SIG-M5 (cell line): Measurements from ENCODE around the gene STMP1.

ENCODE experiments used
- DNase-seq: peaks from one replicate; lab custom pipeline; 2025; lab: John Stamatoyannopoulos, UW

Gene STMP1

DNA sequence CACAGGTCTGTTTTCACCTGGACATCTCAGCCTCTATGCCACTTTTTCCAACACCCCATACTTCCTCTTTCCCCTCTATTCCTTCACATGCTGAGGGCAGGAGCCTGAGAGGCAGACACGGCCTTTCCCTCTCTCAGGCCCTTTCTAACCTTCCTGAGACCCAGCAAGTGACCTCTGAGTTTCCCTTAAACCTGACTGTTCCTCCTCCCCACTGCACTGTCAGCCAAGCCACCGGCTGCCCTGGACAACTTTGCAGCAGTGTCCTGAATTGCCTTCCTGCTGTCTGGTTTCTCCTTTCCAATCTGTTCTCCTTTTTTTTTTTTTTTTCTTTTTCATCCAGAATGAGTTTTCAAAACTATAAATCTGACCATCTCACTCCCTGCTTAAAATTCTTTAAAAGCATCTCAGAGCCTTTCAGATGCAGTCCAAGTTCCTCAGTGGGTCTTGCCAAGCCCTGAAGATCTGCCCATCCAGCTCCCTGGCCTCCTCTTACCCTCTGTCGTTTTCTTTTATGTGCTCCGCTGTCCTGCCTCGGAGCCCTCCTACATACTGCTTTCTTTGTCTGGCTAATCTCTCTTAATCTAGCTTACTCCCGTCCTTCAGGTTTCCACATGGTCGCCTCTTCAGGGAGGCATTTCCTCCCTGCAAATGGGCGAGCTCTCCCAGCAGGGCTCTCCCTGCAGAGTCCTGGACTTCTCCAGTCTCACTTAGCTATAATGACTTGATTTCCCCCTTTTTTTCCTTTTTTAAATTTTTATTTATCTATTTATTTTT lies 35.1 kb downstream of the STMP1 start:
- no peak for DNase-seq

DNA sequence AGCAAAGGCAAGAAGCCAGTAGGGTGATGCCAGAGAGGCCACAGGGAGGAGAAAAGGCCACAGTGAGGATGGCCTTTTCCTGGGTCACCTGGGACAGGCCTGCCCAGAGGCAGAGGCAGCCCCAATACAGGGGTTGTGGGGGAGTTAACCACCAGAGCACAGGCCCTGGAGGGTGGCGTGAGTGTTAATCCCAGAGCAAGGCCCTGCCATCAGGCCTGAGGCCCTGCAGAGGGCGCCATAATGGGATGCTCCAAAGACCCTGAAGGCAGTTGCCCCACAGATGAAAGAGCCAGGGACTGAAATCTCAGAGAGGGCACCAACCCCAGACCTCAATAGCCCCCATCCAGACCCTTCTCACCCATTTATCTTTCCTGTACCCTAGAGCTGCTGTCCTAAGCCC lies 41.8 kb downstream of the STMP1 start:
- DNase-seq: no peak

DNA sequence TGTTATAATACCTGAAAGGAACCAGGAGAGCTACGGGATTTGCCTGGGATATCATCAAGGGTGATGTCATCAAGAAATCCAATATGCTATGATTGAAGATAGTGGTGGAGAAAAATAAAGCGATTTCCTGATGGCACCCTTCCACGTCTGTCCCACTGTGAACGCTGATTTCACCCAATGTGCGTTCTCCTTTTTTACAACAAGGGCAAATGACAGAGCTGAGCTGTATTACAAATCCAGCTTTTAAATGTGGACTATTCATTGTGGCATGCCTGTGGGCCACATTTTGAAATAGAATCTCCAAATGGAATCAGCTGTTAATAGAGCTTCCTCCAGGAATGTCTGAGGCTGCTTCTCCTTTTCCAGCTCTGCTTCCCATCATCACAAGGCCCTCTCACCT lies 42.4 kb downstream of the STMP1 start:
- DNase-seq: no peak

DNA sequence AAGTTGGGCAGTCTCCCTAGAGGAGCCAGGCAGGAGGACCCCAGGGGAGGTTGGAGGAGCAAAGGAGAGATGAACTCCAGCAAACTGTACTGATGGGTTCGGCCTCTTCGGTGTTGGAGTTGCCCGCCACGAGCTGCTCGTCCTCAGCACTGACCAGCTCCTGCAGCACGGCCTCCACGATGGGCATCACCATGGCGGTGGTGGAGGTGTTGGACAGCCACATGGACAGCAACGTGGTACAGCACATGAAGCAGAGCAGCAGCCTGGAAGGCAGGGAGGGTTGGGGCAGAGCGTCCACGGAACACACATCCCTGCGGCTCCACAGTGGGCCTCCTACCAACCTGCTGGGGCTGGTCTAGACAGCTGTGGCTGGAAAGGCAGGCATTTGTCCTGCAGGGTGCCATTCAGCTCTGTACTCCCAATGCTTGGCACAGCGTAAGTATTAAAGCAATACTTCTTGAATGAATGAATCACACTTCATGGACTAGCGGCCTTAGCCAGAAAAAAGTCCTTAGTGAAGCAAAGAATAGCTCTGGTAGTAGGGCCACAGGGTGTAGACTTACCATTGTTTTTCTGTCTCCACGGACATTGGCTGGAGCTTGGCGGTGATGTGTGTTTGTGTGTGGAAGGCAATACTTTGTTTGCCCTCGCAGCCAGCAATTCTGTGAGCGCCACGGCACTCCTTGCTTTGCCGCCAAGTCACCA lies 43.9 kb downstream of the STMP1 start:
- no peak for DNase-seq

DNA sequence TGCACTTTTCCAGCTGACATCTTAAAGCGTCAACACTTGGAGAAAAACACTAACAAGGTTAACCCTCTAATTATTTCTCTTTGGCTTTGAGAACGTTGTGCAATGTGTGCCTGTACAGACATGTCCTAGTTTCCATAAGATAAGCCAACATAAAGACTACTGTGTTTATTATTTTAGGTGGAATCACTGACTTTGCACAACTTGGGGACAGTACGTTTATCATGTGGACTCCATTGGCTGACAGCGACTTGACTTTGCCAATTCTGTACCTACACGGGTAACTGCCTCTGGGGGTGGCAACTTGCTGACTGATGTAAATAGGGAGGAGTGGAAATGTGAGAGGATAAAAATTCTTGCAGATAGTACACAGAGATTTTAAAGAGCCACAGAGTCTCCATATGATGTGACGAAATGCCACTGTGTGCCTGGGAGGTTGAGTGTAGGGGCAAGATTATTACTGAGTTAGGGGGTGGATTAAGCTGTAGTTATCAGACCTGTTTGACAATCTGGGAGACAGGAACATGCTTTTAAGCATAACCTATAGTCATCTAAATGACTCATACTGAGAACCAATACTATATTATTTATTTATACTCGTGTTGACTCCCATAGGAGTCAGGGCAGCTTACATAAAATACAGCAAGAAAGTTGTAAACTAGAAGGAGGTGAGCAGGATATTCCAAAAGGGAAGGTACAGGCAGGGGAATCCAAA lies 44.7 kb downstream of the STMP1 start:
- DNase-seq: no peak

DNA sequence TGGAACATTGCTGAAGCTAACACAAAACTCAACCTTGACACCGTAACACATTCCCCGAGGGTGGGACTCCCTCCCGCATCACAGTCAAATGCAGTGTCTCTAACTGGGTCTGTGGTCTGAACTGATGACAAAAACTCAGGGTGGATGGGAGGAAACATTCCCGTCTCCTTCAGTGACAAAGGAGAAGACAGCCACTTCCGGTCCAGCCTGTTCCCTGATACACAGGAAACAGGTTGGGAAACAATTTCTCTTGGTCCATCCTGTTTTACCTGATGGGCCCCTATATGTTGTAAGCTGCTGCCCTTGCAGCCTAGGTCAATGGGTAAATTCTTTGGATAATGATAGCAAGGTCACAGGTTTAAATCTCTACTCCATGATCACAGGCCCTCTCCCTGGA lies 45.3 kb downstream of the STMP1 start:
- DNase-seq: no peak

DNA sequence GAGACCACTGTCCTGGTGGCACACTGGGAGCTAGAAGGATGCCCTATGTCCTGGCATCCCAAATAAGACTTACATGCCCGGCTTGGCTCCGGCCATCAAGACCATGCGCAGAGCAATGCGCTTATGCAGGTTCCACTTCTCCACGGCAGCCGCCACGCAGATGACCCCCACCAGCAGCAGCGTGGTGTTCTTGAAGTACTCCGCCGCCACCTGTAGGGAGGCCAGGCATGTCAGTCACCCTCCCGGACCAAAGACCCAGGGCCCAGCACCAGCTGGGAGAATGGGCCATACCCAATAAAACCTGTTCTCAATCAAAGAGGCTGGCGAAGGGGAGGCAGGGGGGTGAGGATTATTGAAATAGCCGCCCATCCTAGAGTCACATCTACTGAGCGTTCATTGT lies 45.7 kb downstream of the STMP1 start:
- DNase-seq: no peak

DNA sequence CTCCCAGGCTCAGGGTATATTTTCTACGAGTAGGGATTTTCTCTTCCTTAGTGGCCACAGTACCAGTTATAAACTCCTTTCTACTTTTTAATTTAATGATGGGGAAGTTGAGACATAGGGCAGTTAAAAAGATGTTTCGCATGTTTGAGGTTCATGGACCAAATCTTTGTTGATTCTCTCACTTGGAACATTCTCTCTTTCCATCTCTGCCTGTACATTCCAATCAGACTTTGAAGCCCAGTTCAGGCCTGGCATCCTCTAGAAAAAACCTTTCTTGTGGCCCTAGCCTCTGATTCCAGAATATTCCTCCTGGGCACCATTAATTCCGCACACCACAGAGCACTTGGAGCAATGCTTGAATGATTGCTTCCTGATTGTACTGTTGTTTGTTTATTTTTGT lies 47.2 kb downstream of the STMP1 start:
- no peak for DNase-seq

DNA sequence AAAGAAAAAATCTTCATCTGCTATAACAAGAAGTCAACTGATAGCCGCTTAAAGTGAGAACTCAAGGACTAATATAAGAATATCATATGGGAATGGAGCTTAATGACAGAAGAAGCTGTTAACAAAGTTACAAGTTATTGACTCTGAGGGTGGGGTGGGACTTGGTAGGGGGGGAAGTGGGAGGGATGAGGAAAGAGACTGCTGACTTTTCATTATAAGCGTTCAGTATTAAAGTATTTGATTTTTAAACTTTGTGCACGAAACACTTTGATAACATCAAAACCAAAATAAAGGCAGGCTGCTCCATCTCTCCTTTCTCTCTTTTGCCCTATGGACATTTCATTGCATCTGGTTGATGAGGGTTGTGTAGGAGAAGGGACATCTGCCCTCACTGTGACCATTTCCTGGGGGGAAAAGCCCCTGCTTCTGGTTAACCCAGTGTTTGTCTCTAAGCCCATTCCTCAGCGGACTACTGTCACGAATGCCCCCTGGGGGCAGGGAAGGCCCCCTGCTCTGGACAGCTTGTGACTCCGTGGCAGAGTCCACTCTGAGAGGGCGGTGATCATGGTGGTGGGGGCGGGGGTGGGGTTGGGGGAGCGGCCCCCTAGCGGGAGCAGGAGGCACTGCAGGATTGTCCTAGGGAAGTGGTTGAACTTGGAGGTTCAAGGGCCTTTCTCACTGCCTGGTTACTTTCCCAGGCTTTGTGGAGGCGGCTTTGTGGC lies 48.3 kb downstream of the STMP1 start:
- DNase-seq: no peak

DNA sequence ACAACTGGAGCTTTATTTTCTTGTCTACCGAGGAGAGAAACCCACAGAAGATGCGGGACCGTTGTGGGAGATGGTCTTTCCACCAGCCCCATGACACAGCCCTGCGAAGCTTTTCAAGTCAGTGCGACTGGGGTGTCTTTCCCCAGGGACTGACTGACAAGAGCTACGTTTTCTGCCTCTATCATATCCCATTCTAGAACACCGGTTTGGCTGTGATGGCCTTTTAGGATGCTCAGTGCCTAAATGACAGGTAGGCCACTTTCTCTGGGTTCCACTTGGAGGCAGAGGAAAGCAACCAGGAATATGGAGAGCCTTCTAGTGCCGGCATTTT lies 48.8 kb downstream of the STMP1 start:
- DNase-seq: no peak

DNA sequence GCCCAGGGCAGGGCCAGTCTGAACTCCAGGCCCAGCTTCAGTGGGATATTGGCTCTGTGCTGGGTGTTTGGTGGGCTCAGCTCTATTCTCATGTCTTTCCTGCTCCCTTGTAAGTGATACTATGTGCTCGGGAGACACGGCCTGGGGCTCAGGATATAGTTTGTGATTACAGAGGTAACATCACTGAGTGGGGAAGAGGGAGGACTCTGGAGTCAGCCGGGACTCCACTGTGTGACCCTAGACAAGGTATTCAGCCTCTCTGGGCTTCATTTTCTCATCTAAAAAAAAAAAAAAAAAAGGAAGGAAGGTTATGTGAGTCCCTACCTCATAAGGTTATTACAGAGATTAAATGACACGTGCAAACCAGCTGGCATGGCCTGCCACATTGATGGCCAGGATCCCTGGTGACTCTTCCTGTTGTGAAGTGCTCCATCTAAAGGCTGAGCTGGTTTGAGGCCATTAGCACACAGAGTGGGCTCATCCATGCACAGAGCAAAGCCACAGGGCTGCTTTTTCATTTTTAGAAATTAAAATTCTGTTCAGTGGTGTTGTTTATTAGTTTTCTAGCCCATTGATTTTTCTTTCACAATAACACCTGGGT lies 50.0 kb downstream of the STMP1 start:
- DNase-seq: no peak

DNA sequence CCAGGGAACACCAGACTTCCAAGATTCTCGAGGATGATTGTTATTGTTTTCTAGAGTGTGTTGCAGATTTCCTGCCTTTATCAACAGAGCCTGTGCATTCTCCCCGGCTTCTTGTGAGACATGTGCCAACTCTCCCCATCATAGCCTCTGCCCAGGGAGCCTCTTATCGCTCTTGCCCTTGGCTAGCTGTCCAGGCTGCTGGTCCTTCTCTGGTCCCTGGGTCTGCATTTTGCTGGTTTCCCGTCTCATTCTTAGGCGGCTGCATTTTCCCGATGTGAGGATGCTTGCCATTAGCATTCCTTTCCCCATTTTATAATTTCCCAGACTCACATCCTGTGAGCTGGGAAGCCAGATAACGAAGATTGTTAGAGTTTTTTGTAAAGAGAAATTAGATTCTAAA lies 50.5 kb downstream of the STMP1 start:
- no peak for DNase-seq

DNA sequence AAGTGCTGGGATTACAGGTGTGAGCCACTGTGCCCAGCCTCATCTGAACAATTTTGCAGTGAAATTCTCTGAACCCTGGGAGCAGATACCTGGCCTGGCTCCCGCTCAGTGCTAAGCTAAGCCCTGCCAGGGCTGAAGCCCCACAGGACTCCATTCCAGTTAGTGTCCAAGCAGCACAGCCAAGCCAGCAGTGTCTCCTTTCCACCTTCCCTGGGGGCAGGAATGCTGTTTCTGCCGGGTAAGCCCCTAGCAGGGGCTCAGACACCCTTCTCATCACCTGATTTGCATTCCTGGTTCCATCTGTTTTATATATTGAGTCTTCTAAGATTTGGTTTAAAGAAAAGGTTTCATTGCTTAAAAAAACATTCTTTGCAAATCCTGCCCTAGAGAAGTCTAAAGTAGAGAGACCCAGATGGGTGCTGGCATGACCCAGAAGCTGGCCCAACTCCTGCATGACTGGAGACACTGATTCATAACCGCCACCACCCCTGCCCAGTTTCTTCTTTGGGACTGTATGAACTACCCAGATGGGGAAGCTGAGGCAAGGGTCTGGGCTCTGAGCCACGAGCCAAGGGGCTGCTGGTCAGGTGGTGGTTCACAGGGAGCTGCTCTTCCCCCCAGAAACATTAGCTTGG lies 51.6 kb downstream of the STMP1 start:
- no peak for DNase-seq

DNA sequence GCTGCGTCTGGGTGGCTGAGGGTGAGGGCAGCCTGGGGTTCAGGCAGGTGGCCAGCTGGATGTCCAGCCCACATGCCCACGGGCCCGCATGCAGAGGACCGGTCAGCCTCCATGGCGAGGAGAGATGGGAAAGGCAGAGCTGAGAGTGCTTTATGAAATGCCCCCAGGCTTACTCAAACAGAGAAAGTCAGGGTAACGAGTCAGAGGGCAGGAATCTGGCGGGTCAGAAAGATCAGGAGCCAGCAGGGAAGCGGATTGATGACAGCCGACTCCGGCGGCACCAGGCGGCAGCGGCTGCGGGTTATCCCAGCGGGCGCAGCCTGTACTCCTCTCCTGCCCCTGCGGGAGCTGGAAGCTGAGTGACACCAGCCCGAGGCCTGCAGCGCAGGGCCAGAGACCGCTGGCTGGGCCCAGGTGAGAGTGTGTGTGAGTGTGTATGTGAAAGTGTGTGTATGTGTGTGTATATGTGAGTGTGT lies 52.3 kb downstream of the STMP1 start:
- DNase-seq: no peak

DNA sequence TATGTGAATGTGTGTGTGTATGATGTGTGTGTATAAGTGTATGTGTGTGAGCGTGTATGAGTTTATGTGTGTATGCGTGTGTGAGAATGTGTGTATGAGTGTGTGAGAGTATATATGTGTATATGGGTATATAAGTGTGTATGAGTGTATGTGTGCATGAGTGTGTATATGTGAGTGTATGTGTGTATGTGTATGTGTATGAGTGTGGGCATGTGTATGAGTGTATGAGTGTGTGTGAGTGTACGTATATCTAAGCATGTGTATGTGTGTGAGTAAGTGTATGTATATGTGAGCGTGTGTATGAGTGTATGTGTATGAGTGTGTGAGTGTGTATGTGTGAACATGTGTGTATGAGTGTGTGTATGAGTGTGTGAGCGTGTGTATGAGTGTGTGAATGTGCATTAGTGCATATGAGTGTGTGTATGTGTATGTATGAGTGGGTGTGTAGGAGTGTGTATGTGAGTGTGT lies 52.8 kb downstream of the STMP1 start:
- no peak for DNase-seq

DNA sequence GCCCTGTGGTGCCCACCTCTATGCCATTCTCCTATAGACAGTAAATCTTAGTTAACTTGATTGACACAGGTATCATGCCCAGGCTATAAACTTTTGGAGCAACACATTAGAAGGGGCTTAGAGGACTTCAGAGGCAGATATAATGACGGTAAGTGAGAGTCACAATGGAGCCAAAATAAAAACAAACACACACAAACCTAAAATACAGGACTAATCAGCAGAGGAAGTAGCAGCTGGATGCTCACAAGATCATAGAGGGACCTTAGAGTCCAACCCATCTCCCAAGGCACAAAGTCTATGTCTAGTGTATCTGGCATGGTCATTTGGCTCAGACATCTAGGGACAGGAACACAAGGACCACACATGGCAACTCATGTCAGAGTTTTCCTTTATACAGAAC lies 53.4 kb downstream of the STMP1 start:
- no peak for DNase-seq

DNA sequence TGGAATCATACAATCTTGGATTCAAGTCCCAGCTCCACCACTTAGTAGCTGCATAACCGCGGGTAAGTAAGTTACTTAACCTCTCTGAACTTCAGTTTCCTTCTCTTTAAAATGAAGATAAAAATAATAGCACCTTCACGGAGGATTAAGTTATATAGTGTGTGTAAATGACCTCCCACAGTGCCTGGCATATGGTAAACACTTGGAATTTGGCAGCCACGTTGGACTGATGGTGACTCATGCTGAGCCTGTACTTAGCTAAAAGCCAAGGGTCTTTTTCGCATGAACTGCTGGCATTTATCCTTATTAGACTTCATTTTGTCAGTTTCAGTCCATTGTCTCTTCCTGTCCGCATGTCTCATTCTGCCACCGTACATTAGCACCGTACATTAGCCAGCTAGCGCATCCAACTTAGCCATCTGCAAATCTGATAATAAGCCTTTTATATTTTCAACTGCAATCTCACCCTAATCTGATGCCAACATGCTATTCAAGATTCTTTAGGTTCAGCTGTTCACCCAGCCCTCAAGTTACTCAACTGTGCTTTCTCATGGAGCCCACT lies 54.4 kb downstream of the STMP1 start:
- DNase-seq: no peak

DNA sequence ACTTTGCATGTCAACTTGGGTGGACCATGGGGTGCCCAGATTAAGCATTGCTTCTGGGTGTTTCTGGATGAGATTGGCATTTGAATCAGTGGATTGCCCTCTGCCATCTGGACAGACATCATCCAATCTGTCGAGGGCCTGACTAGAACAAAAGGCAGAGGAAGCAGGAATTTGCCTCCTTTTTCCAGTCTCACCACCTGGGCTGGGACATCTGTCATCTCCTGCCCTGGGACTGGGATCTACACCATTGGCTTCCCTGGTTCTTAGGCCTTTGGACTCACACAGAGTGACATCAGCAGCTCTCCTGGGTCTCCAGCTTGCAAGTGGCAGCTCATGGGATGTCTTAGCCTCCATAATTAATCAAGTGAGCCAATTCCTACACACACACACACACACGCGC lies 55.4 kb downstream of the STMP1 start:
- DNase-seq: no peak

DNA sequence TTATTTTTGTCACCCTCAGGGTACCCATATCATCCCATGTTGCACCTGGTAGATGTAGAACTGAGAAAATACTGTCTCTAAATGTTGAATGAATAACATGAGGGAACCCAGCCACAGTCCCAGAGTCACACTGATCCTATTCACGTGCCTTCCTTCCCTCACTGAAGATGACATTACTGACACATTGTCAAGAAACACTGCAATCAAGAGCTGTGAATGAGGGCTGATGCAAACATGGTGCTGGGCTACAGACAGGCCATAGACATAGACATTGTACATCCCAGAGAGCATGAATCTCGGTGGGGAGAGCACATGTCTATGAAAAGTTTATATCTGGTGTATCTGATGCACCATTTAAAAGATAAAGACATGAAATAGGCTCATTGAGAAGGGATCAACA lies 55.9 kb downstream of the STMP1 start:
- no peak for DNase-seq

DNA sequence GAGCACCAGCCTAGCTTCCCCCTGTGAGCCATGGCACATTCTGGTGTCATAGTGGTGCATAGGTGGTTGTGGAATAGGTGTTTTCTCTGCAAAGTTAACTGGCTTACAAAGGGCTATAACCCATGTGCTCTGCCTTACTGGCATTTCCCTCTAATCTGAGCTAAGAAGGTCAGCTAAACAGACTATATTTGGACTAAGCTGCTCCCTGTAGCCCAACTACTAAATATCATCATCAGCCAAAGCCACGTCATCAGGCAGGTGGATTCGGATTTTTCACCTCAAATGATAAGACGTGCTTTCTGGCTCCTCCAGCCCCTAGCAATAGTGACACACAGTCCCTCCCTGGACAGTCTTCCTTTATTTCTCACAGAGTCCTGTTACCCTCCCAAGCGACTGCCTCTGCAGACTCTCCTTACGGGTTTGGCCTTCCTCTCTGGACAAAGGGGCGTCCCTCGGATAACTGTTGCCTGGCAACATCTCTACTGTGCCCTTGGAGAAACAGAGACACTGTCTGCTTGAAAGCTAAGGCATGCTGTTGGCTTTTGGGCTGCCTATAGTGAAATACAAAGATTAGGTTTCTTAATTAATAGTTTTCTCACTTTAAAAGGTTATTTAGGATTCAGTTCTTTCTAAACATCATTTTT lies 56.6 kb downstream of the STMP1 start:
- DNase-seq: no peak

DNA sequence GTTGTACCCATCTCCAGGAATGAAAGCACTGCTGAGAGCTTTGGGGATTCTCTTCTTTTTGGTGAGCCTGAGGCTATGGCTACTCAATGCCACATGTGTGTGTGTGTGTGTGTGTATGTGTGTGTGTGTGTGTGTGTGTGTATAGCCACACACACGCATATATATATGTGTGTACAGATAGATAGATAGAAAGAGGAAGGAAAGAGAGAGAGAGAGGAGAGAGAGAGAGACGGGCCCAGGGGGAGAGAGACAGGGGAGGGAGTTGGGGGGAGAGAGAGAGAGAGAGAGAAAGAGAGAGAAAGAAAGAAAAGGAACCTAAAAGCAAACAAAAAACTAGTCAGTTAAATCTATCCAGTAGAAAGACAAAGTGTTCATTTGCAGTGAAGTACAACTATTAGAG lies 57.4 kb downstream of the STMP1 start:
- DNase-seq: no peak
